ENCODE data around the gene UBE3A. TPM values are rescaled to one million over a fixed set of nuclear protein-coding genes. Genes with fewer than 3 reads are reported as not detected.
A peak's percentile ranks its signal among the peaks of the same experiment; 100 is the strongest.

UBE3A gene
- total and polyA plus RNA-seq, 4 experiments from 2014 or later, result 115 to 140 (median 124) TPM

DNA sequence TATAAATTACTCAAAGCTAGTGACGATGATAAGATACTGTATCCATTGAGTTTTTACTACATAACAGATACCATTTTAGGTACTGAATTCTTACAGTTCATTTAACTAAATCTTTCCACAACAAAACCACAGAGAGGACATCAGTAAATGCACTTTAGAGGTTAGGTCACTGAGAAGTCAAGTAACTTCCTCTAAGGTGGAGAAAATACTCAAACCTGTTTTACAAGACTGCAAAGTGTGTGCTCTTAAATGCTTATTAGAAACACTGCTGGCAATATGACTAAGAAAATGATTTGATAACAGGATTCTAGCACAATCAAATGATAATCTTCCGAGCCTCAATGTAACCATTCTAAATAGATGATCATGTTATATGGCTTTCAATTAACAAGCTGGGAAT is 99.4 kb downstream of the UBE3A start:
- Histone ChIP-seq H3K27me3 (ENCODE audit: insufficient read depth, low read length) (no peaks in the 10 kb centered on the region), H3K27ac (ENCODE audit: low read depth, low read length) (no peak overlapping the region), H3K9me3 (ENCODE audit: control insufficient read depth in 1 of 2, low read length in 2 of 2) (no peaks in the 10 kb centered on the region), H3K4me3 (ENCODE audit: low read length in 2 of 2) (no peak overlapping the region), H3K36me3 (ENCODE audit: insufficient read depth, low read length) (peaks cover 16% of the 10 kb centered on the region), H3K4me1 (ENCODE audit: insufficient read depth, low read length) (no peaks in the 10 kb centered on the region)
- POLR2A ChIA-PET (ENCODE audit: partially characterized antibody), result no interaction called here
- H3K36me3 Mint-ChIP-seq, result peaks cover 75 to 76% of the 10 kb centered on the region in 2 donors
- peaks cover 0 to 6% (median under 1%) of the 10 kb centered on the region in 4 donors for H3K4me1 Mint-ChIP-seq
- CTCF ChIA-PET (ENCODE audit: partially characterized antibody), result no interaction called here
- H3K27me3 Mint-ChIP-seq, result no peaks in the 10 kb centered on the region
- H3K4me3 Mint-ChIP-seq, result no peak overlapping the region
- H3K9me3 Mint-ChIP-seq, result peaks cover 0 to 13% (median 8%) of the 10 kb centered on the region in 8 donors
- H3K27ac Mint-ChIP-seq, result no peak overlapping the region
- no peak for DNase-seq
- intact Hi-C loops (cut with micrococcal nuclease), result no loop called here

DNA sequence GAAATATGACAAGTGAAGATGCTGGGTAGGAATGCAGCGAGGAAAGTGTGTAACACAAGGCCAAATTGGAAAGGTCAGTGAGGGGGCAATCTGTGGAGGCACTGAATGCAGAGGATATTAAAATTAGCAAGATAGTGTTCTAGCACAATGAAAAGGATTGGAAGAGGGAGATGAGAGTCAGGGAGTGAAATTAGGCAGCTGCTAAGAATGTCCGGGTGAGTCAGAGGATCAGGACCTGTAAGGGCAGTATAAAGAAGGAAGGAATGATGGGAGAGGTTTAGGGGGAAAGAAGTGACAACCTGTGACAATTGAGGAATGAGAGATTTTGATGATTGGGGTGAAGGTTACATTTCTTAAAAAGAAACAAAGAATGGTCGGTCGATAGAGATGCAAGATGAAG is 103.5 kb downstream of the UBE3A start:
- H3K4me3 Mint-ChIP-seq, result no peak overlapping the region
- H3K27ac ChIP-seq (ENCODE audit: low read depth, low read length), result no peak overlapping the region
- H3K27ac Mint-ChIP-seq, result no peak overlapping the region
- no peaks in the 10 kb centered on the region for H3K9me3 ChIP-seq (ENCODE audit: control insufficient read depth in 1 of 2, low read length in 2 of 2)
- no peaks in the 10 kb centered on the region for H3K4me1 ChIP-seq (ENCODE audit: insufficient read depth, low read length)
- ChIA-PET CTCF (ENCODE audit: partially characterized antibody) (no interaction called here), POLR2A (ENCODE audit: partially characterized antibody) (no interaction called here)
- H3K4me3 ChIP-seq (ENCODE audit: low read length in 2 of 2), result no peak overlapping the region
- intact Hi-C loops (cut with micrococcal nuclease), result no loop called here
- H3K9me3 Mint-ChIP-seq, result peaks cover 0 to 24% (median 8%) of the 10 kb centered on the region in 8 donors
- no peaks in the 10 kb centered on the region for H3K27me3 ChIP-seq (ENCODE audit: insufficient read depth, low read length)
- H3K36me3 Mint-ChIP-seq, result peaks cover 79 to 86% of the 10 kb centered on the region in 2 donors
- peaks cover 0 to 5% (median under 1%) of the 10 kb centered on the region in 4 donors for H3K4me1 Mint-ChIP-seq
- H3K36me3 ChIP-seq (ENCODE audit: insufficient read depth, low read length), result peaks cover 16% of the 10 kb centered on the region
- no peak for DNase-seq
- no peaks in the 10 kb centered on the region for H3K27me3 Mint-ChIP-seq

DNA sequence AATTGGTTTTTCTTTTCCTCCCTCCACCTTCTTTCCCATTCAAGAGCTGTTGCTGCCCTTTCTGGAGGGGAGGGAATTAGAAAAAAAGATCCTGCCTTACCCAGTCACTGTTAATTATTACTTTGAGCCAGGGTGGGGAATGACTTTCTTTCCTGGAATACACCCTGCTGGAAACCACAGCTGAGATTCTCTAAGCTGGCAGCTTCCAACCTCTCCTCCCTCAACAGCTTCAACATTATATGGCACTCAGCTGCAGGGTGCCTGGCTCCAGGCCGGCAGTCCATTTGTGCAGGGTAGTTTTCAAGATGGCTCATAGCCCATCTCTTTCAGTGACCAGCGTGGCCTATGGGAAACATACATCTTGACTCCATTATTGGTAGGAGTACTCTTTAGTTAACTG is 105.8 kb downstream of the UBE3A start:
- no peak overlapping the region for H3K27ac ChIP-seq (ENCODE audit: low read depth, low read length)
- POLR2A ChIA-PET (ENCODE audit: partially characterized antibody), result no interaction called here
- H3K4me3 ChIP-seq (ENCODE audit: low read length in 2 of 2), result no peak overlapping the region
- no peaks in the 10 kb centered on the region for H3K4me1 ChIP-seq (ENCODE audit: insufficient read depth, low read length)
- no peaks in the 10 kb centered on the region for H3K27me3 ChIP-seq (ENCODE audit: insufficient read depth, low read length)
- H3K9me3 Mint-ChIP-seq, result peaks cover 0 to 24% (median 7%) of the 10 kb centered on the region in 8 donors
- H3K27me3 Mint-ChIP-seq, result no peaks in the 10 kb centered on the region
- H3K27ac Mint-ChIP-seq, result no peak overlapping the region
- H3K36me3 ChIP-seq (ENCODE audit: insufficient read depth, low read length), result peaks cover 2% of the 10 kb centered on the region
- no peak for DNase-seq
- no peak overlapping the region for H3K4me3 Mint-ChIP-seq
- CTCF ChIA-PET (ENCODE audit: partially characterized antibody), result interaction anchor here (1.5 kb wide), 1 partner anchor 9 kb away, joined by 3 read pairs; no protein-coding TSS in a partner anchor
- H3K36me3 Mint-ChIP-seq, result peaks cover 68 to 70% of the 10 kb centered on the region in 2 donors
- H3K9me3 ChIP-seq (ENCODE audit: control insufficient read depth in 1 of 2, low read length in 2 of 2), result no peaks in the 10 kb centered on the region
- peaks cover 0 to 4% (median under 1%) of the 10 kb centered on the region in 4 donors for H3K4me1 Mint-ChIP-seq
- intact Hi-C loops (cut with micrococcal nuclease), result no loop called here

DNA sequence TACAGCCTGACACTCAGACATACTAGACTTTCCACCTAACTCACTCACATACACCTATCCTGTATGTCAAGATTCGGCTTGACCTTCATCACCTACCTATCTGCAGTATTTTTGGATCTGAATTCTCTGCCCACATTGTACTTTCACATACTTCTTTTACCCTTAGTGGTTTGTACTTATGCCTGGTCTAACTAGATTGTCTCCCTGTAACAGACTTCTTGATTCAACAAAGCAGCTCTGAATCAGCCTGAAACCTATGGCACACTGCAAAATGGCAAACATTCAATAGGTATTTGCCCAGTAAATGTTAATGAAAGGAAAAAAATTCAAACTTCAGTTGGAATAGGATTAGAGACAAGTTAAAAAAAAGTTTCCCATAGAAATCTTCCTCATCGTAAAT is 106.5 kb downstream of the UBE3A start:
- ChIA-PET POLR2A (ENCODE audit: partially characterized antibody) (no interaction called here), CTCF (ENCODE audit: partially characterized antibody) (interaction anchor here (1.5 kb wide), 1 partner anchor 8 kb away, joined by 3 read pairs; no protein-coding TSS in a partner anchor)
- Histone ChIP-seq H3K36me3 (ENCODE audit: insufficient read depth, low read length) (no peaks in the 10 kb centered on the region), H3K27me3 (ENCODE audit: insufficient read depth, low read length) (no peaks in the 10 kb centered on the region), H3K4me3 (ENCODE audit: low read length in 2 of 2) (no peak overlapping the region), H3K27ac (ENCODE audit: low read depth, low read length) (no peak overlapping the region), H3K9me3 (ENCODE audit: control insufficient read depth in 1 of 2, low read length in 2 of 2) (no peaks in the 10 kb centered on the region), H3K4me1 (ENCODE audit: insufficient read depth, low read length) (no peaks in the 10 kb centered on the region)
- intact Hi-C loops (cut with micrococcal nuclease), result no loop called here
- Mint-ChIP-seq H3K36me3 (peaks cover 63 to 68% of the 10 kb centered on the region in 2 donors), H3K4me1 (peaks cover 0 to 4% (median under 1%) of the 10 kb centered on the region in 4 donors), H3K27ac (no peak overlapping the region), H3K9me3 (peaks cover 0 to 24% (median 7%) of the 10 kb centered on the region in 8 donors), H3K27me3 (no peaks in the 10 kb centered on the region), H3K4me3 (no peak overlapping the region)
- DNase-seq, result no peak

DNA sequence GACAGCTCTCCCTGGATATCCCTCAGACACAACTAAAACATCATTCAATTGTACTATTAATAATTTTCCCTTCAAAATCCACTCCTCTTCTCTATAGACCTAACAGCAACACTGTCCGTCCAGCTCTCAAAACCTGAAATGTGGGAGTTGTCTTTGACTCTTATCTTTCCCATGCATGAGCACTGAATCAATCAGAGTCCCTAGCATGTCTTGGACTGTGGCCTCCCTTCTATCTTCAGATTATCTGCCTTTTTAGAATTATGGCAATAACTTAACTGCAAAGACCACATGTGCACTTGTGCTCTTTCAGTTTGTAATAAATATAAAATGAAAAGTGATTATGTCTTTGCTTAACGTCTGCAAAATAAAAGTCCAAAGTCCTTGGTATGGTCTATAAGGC is 107.0 kb downstream of the UBE3A start:
- Mint-ChIP-seq H3K9me3 (peaks cover 0 to 28% (median 8%) of the 10 kb centered on the region in 8 donors), H3K27me3 (no peaks in the 10 kb centered on the region), H3K4me3 (no peak overlapping the region), H3K36me3 (peaks cover 58 to 67% of the 10 kb centered on the region in 2 donors), H3K4me1 (peaks cover 0 to 4% (median under 1%) of the 10 kb centered on the region in 4 donors), H3K27ac (no peak overlapping the region)
- Histone ChIP-seq H3K9me3 (ENCODE audit: control insufficient read depth in 1 of 2, low read length in 2 of 2) (no peaks in the 10 kb centered on the region), H3K27ac (ENCODE audit: low read depth, low read length) (no peak overlapping the region), H3K4me1 (ENCODE audit: insufficient read depth, low read length) (no peaks in the 10 kb centered on the region), H3K36me3 (ENCODE audit: insufficient read depth, low read length) (no peaks in the 10 kb centered on the region), H3K27me3 (ENCODE audit: insufficient read depth, low read length) (no peaks in the 10 kb centered on the region), H3K4me3 (ENCODE audit: low read length in 2 of 2) (no peak overlapping the region)
- intact Hi-C loops (cut with micrococcal nuclease), result no loop called here
- CTCF ChIA-PET (ENCODE audit: partially characterized antibody), result interaction anchor here (1.5 kb wide), 1 partner anchor 8 kb away, joined by 3 read pairs; no protein-coding TSS in a partner anchor
- DNase-seq, result no peak
- POLR2A ChIA-PET (ENCODE audit: partially characterized antibody), result no interaction called here

DNA sequence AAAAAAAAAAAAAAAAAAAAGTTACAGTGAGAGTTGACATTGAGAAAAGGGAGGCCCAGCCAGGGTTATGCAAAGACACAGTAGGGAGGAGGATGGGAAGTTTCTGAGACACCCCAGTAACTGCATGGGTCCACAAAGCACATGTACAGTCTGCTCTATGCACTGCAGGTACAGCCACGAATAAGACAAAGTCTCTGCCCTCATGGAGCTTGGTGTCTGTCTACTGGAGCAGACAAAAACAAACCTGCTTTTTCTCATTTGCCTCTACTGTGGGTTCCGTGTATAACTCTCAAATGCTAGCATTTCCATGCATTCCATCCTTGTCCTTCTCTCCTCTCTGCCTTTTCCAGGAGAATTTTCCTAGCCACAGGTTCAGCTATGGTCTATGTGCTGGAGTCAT is 107.4 kb downstream of the UBE3A start:
- no peaks in the 10 kb centered on the region for H3K9me3 ChIP-seq (ENCODE audit: control insufficient read depth in 1 of 2, low read length in 2 of 2)
- no peaks in the 10 kb centered on the region for H3K4me1 ChIP-seq (ENCODE audit: insufficient read depth, low read length)
- no peaks in the 10 kb centered on the region for H3K27me3 ChIP-seq (ENCODE audit: insufficient read depth, low read length)
- peaks cover 0 to 33% (median 8%) of the 10 kb centered on the region in 8 donors for H3K9me3 Mint-ChIP-seq
- peak overlapping the region in 1 of 8 donors; percentile 53 for H3K4me3 Mint-ChIP-seq
- ChIA-PET CTCF (ENCODE audit: partially characterized antibody) (no interaction called here), POLR2A (ENCODE audit: partially characterized antibody) (no interaction called here)
- no peak overlapping the region for H3K27ac ChIP-seq (ENCODE audit: low read depth, low read length)
- no peaks in the 10 kb centered on the region for H3K27me3 Mint-ChIP-seq
- intact Hi-C loops (cut with micrococcal nuclease), result no loop called here
- no peak overlapping the region for H3K27ac Mint-ChIP-seq
- H3K36me3 ChIP-seq (ENCODE audit: insufficient read depth, low read length), result no peaks in the 10 kb centered on the region
- DNase-seq, result no peak
- no peak overlapping the region for H3K4me3 ChIP-seq (ENCODE audit: low read length in 2 of 2)
- H3K4me1 Mint-ChIP-seq, result peaks cover 0 to 4% (median under 1%) of the 10 kb centered on the region in 4 donors
- peaks cover 56 to 65% of the 10 kb centered on the region in 2 donors for H3K36me3 Mint-ChIP-seq

DNA sequence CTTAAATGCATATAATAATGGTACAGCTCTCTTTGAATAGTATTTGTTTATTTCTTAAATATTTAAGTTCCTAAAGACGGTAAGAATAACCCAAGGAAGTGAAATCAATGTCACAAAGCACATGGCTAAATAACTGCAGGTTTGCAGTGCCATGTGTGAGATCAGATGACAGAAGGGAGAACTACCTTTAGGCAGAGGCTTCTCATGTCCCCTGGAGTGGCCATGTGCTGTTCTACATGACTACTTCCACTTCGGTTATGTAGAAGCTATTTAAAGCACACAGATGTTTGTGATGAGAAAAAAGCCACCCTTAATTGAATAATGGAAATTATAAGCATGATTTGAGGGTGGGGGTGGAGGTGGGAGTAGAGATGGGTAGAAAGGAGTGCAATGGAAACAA is 109.1 kb downstream of the UBE3A start:
- H3K9me3 ChIP-seq (ENCODE audit: control insufficient read depth in 1 of 2, low read length in 2 of 2), result no peaks in the 10 kb centered on the region
- H3K36me3 ChIP-seq (ENCODE audit: insufficient read depth, low read length), result no peaks in the 10 kb centered on the region
- intact Hi-C loops (cut with micrococcal nuclease), result no loop called here
- H3K4me1 Mint-ChIP-seq, result peaks cover 0 to under 1% (median 0%) of the 10 kb centered on the region in 4 donors
- no peak for DNase-seq
- no peaks in the 10 kb centered on the region for H3K27me3 ChIP-seq (ENCODE audit: insufficient read depth, low read length)
- no peak overlapping the region for H3K27ac ChIP-seq (ENCODE audit: low read depth, low read length)
- H3K4me3 Mint-ChIP-seq, result no peak overlapping the region
- ChIA-PET CTCF (ENCODE audit: partially characterized antibody) (no interaction called here), POLR2A (ENCODE audit: partially characterized antibody) (no interaction called here)
- no peaks in the 10 kb centered on the region for H3K27me3 Mint-ChIP-seq
- H3K9me3 Mint-ChIP-seq, result peaks cover under 1 to 37% (median 10%) of the 10 kb centered on the region in 8 donors
- H3K4me1 ChIP-seq (ENCODE audit: insufficient read depth, low read length), result no peaks in the 10 kb centered on the region
- peaks cover 54 to 65% of the 10 kb centered on the region in 2 donors for H3K36me3 Mint-ChIP-seq
- no peak overlapping the region for H3K4me3 ChIP-seq (ENCODE audit: low read length in 2 of 2)
- H3K27ac Mint-ChIP-seq, result no peak overlapping the region

Measured in CD4-positive, alpha-beta memory T cell (primary cell).